Measurements from ENCODE around the gene TUBA4B. TPM values are rescaled to one million over a fixed set of nuclear protein-coding genes. Genes with fewer than 3 reads are reported as not detected.
A peak's percentile ranks its signal among the peaks of the same experiment; 100 is the strongest.

TUBA4B gene
- total RNA-seq, 1 donor from 2014 or later: not detected

- Histone ChIP-seq H3K9ac (ENCODE audit: low read depth in 1 of 3, low read length in 3 of 3) (no peak overlapping the region), H3K27ac (ENCODE audit: low read depth, low read length) (no peak overlapping the region), H3K4me1 (ENCODE audit: control insufficient read depth in 3 of 3, insufficient read depth in 3 of 3, low read length in 3 of 3) (peaks cover 17 to 20% (median 18%) of the 10 kb centered on the region in 3 donors), H3K27me3 (ENCODE audit: control insufficient read depth in 3 of 3, insufficient read depth in 3 of 3, low read length in 3 of 3) (no peaks in the 10 kb centered on the region), H3K36me3 (ENCODE audit: control insufficient read depth in 3 of 3, insufficient read depth in 3 of 3, low read length in 3 of 3) (peaks cover 53 to 60% (median 58%) of the 10 kb centered on the region in 3 donors), H3K9me3 (ENCODE audit: control insufficient read depth in 3 of 3, low read length in 3 of 3) (no peaks in the 10 kb centered on the region), H3K4me3 (ENCODE audit: low read length in 3 of 3) (no peak overlapping the region)
Measured at GRCh38 chr2:219209236-219210195, 43.5 kb upstream of the TUBA4B start.

DNA sequence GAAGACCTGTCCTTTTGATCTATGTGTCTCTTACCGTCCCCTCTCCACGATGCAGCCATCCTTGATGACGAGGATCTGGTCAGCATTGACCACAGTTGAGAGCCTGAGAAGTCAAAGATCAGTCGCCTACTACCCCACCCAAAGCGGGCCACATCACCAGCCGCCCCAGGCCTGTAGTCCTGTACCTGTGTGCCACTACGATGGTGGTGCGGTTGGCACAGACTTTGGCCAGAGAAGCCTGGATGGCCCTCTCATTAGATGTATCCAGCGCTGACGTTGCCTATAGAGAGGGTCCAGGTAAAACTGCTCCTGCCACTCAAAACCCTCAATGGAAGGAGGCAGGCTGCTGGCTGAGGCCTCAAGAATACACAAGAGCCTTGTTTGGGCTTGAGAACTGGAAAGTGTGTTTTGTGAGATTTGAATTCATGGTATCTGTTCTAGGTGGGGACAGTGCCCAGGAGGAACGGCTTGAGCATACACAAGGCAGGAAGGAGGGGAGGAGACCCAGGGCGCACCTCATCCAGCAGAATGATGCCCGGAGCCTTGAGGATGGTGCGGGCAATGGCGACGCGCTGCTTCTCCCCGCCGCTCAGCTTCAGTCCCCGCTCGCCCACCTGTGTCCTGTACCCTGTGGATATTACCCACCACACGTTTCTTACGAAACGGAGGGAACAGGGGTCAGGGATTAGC is 42.7 kb upstream of the TUBA4B start:
- Histone ChIP-seq H3K4me3 (ENCODE audit: low read length in 3 of 3) (no peak overlapping the region), H3K36me3 (ENCODE audit: control insufficient read depth in 3 of 3, insufficient read depth in 3 of 3, low read length in 3 of 3) (peaks cover 58 to 68% (median 66%) of the 10 kb centered on the region in 3 donors)

DNA sequence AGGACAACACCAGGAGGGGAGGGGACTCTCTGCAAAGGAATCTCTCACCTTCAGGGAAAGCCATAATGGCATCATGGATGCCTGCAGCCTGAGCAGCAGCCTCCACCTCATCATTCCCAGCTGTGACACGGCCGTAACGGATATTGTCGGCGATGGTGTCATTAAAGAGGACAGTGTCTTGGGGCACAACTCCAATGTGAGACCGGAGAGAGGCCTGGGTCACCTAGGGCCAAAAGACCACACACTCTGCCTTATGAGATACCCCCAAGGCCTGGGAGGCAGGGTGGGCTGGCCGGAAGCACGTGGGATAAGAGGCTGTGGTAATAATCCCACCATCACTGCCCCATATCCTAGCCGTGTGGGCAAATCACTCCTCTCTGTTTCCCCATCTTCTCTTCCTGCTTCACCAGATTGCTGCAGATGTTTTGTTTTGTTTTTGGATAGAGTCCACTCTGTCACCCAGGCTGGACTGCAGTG is 42.1 kb upstream of the TUBA4B start:
- Histone ChIP-seq H3K36me3 (ENCODE audit: control insufficient read depth in 3 of 3, insufficient read depth in 3 of 3, low read length in 3 of 3) (peaks cover 62 to 74% (median 72%) of the 10 kb centered on the region in 3 donors), H3K9me3 (ENCODE audit: control insufficient read depth in 3 of 3, low read length in 3 of 3) (no peaks in the 10 kb centered on the region), H3K27me3 (ENCODE audit: control insufficient read depth in 3 of 3, insufficient read depth in 3 of 3, low read length in 3 of 3) (no peaks in the 10 kb centered on the region), H3K9ac (ENCODE audit: low read depth in 1 of 3, low read length in 3 of 3) (no peak overlapping the region), H3K27ac (ENCODE audit: low read depth, low read length) (no peak overlapping the region), H3K4me3 (ENCODE audit: low read length in 3 of 3) (no peak overlapping the region), H3K4me1 (ENCODE audit: control insufficient read depth in 3 of 3, insufficient read depth in 3 of 3, low read length in 3 of 3) (peaks cover 16 to 21% (median 17%) of the 10 kb centered on the region in 3 donors)

More for the DNA sequence above, 42.7 kb upstream of the TUBA4B start:
- H3K9me3 ChIP-seq (ENCODE audit: control insufficient read depth in 3 of 3, low read length in 3 of 3): no peaks in the 10 kb centered on the region
- no peak overlapping the region for H3K9ac ChIP-seq (ENCODE audit: low read depth in 1 of 3, low read length in 3 of 3)
- H3K27ac ChIP-seq (ENCODE audit: low read depth, low read length): no peak overlapping the region
- H3K27me3 ChIP-seq (ENCODE audit: control insufficient read depth in 3 of 3, insufficient read depth in 3 of 3, low read length in 3 of 3): no peaks in the 10 kb centered on the region
- H3K4me1 ChIP-seq (ENCODE audit: control insufficient read depth in 3 of 3, insufficient read depth in 3 of 3, low read length in 3 of 3): peaks cover 17 to 20% (median 18%) of the 10 kb centered on the region in 3 donors

DNA sequence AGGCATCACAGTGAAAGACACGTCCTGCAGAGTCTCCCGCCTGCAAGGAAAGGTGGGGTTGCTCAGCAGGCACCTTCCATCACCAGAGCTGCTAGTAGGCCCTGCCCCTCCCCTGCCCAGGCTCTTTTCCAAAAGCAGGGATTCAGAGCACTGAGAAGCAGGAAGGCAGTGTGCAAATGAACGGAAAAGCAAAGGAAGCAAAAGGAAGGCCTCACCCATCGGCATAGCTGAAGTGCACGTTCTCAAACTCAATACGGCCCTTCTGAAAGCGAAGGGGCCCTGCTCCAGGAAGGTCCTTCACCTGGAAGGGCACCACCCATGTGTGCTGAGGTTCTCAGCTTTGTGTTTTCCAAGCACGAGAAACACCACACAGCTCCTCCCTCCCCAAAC is 40.0 kb upstream of the TUBA4B start:
- Histone ChIP-seq H3K4me1 (ENCODE audit: control insufficient read depth in 3 of 3, insufficient read depth in 3 of 3, low read length in 3 of 3) (peaks cover 16 to 25% (median 20%) of the 10 kb centered on the region in 3 donors), H3K27me3 (ENCODE audit: control insufficient read depth in 3 of 3, insufficient read depth in 3 of 3, low read length in 3 of 3) (no peaks in the 10 kb centered on the region), H3K27ac (ENCODE audit: low read depth, low read length) (no peak overlapping the region), H3K9ac (ENCODE audit: low read depth in 1 of 3, low read length in 3 of 3) (no peak overlapping the region), H3K9me3 (ENCODE audit: control insufficient read depth in 3 of 3, low read length in 3 of 3) (no peaks in the 10 kb centered on the region), H3K36me3 (ENCODE audit: control insufficient read depth in 3 of 3, insufficient read depth in 3 of 3, low read length in 3 of 3) (peaks cover 65 to 83% (median 74%) of the 10 kb centered on the region in 3 donors), H3K4me3 (ENCODE audit: low read length in 3 of 3) (no peak overlapping the region)

DNA sequence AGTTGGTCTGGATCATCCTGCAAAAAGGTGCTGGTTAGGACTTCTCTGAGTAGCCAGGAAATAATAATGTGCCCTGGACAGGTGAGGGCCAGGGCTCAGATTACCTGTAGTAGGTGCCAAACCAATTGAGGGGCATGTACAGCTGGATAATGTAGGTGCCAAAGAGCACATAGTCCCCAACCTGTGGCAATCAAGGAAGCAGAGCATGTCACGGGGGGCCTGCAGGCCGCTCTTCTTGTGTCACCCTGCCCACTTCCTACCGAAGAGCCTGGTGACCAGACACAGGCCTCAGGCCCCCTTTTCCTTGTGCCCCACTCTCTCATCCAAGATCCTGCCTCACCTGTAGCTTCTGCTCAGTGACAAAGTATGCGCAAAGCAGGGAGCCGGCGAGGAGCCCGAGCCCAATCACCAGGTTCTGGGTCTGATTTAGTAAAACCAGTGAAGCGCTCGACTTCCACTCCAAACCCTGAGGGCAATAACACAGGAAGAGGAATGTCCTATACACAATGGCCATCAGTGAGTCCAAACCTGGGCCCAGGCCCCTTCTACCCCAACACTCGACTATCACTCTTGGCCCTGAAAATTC is 39.5 kb upstream of the TUBA4B start:
- Histone ChIP-seq H3K36me3 (ENCODE audit: control insufficient read depth in 3 of 3, insufficient read depth in 3 of 3, low read length in 3 of 3) (peaks cover 60 to 77% (median 69%) of the 10 kb centered on the region in 3 donors), H3K27me3 (ENCODE audit: control insufficient read depth in 3 of 3, insufficient read depth in 3 of 3, low read length in 3 of 3) (no peaks in the 10 kb centered on the region), H3K27ac (ENCODE audit: low read depth, low read length) (no peak overlapping the region), H3K4me3 (ENCODE audit: low read length in 3 of 3) (no peak overlapping the region), H3K9ac (ENCODE audit: low read depth in 1 of 3, low read length in 3 of 3) (peak overlapping the region in 1 of 3 donors; percentile 40), H3K4me1 (ENCODE audit: control insufficient read depth in 3 of 3, insufficient read depth in 3 of 3, low read length in 3 of 3) (peaks cover 16 to 27% (median 21%) of the 10 kb centered on the region in 3 donors), H3K9me3 (ENCODE audit: control insufficient read depth in 3 of 3, low read length in 3 of 3) (no peaks in the 10 kb centered on the region)

GRCh38 chr2:219214141-219214540 is 38.9 kb upstream of the TUBA4B start:
- H3K36me3 ChIP-seq (ENCODE audit: control insufficient read depth in 3 of 3, insufficient read depth in 3 of 3, low read length in 3 of 3): peaks cover 55 to 72% (median 64%) of the 10 kb centered on the region in 3 donors
- H3K27me3 ChIP-seq (ENCODE audit: control insufficient read depth in 3 of 3, insufficient read depth in 3 of 3, low read length in 3 of 3): no peaks in the 10 kb centered on the region
- H3K9ac ChIP-seq (ENCODE audit: low read depth in 1 of 3, low read length in 3 of 3): no peak overlapping the region
- H3K4me1 ChIP-seq (ENCODE audit: control insufficient read depth in 3 of 3, insufficient read depth in 3 of 3, low read length in 3 of 3): peaks cover 21 to 31% (median 23%) of the 10 kb centered on the region in 3 donors
- H3K27ac ChIP-seq (ENCODE audit: low read depth, low read length): no peak overlapping the region
- no peak overlapping the region for H3K4me3 ChIP-seq (ENCODE audit: low read length in 3 of 3)
- no peaks in the 10 kb centered on the region for H3K9me3 ChIP-seq (ENCODE audit: control insufficient read depth in 3 of 3, low read length in 3 of 3)

- H3K27ac ChIP-seq (ENCODE audit: low read depth, low read length): no peak overlapping the region
- peaks cover 50 to 67% (median 59%) of the 10 kb centered on the region in 3 donors for H3K36me3 ChIP-seq (ENCODE audit: control insufficient read depth in 3 of 3, insufficient read depth in 3 of 3, low read length in 3 of 3)
- no peak overlapping the region for H3K4me3 ChIP-seq (ENCODE audit: low read length in 3 of 3)
- H3K9ac ChIP-seq (ENCODE audit: low read depth in 1 of 3, low read length in 3 of 3): no peak overlapping the region
- H3K4me1 ChIP-seq (ENCODE audit: control insufficient read depth in 3 of 3, insufficient read depth in 3 of 3, low read length in 3 of 3): peaks cover 27 to 38% (median 29%) of the 10 kb centered on the region in 3 donors
- no peaks in the 10 kb centered on the region for H3K27me3 ChIP-seq (ENCODE audit: control insufficient read depth in 3 of 3, insufficient read depth in 3 of 3, low read length in 3 of 3)
- no peaks in the 10 kb centered on the region for H3K9me3 ChIP-seq (ENCODE audit: control insufficient read depth in 3 of 3, low read length in 3 of 3)
Measured at GRCh38 chr2:219214786-219215185, 38.3 kb upstream of the TUBA4B start.

DNA sequence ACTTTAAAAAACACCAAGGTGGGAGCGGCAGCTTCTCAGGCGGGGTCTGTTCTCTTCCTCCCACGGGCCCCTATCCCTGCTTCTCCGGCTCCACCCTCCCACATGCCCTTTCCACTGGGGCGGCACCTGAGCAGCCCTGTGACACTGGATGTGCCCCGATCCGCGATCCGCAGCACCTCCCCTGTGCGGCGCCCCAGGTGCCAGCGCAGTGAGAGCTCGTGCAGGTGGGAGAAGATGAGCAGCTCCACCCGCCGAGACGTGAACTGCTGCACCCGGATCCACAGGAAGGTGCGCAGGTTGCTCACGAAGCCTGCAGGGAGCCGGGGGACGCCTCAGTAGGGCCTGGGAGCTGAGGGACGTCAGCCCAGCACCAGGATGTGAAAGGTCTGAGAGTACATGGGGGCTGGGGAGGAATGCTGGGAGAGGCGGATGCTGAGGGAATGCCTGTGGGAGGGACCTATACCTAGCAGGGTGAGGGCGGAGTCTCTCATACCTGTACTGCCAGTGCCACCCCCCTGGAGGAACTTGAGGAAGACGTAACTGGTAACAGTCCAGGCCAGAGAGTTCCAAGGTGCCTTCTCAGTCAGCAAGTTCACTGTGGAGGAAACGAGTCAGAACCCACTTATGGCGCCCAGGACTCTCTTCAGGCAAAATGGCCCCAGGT is 37.0 kb upstream of the TUBA4B start:
- Histone ChIP-seq H3K4me1 (ENCODE audit: control insufficient read depth in 3 of 3, insufficient read depth in 3 of 3, low read length in 3 of 3) (peaks cover 32 to 49% (median 35%) of the 10 kb centered on the region in 3 donors), H3K4me3 (ENCODE audit: low read length in 3 of 3) (no peak overlapping the region), H3K27me3 (ENCODE audit: control insufficient read depth in 3 of 3, insufficient read depth in 3 of 3, low read length in 3 of 3) (no peaks in the 10 kb centered on the region), H3K36me3 (ENCODE audit: control insufficient read depth in 3 of 3, insufficient read depth in 3 of 3, low read length in 3 of 3) (peaks cover 49 to 67% (median 59%) of the 10 kb centered on the region in 3 donors), H3K9me3 (ENCODE audit: control insufficient read depth in 3 of 3, low read length in 3 of 3) (no peaks in the 10 kb centered on the region), H3K27ac (ENCODE audit: low read depth, low read length) (peak overlapping the region; percentile 93), H3K9ac (ENCODE audit: low read depth in 1 of 3, low read length in 3 of 3) (no peak overlapping the region)

DNA sequence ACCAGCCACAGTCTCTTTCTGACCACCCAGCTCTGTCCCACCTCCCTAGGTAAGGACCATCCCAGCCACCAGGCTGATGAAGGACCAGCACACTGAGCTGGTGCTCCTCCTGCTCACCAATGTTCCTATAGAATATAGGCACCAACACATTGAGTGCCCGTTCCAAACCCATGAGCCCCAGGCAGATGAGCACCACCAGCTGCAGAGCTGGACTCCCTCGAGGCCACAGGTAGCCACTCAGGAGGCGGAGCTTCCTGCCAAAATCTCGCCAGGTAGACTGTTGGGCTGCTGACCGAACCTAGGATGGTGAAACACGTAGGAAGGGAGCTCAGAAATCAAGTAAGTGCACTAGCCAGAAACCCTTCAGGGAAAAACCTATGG is 36.5 kb upstream of the TUBA4B start:
- H3K9me3 ChIP-seq (ENCODE audit: control insufficient read depth in 3 of 3, low read length in 3 of 3): no peaks in the 10 kb centered on the region
- peaks cover 51 to 68% (median 61%) of the 10 kb centered on the region in 3 donors for H3K36me3 ChIP-seq (ENCODE audit: control insufficient read depth in 3 of 3, insufficient read depth in 3 of 3, low read length in 3 of 3)
- H3K27me3 ChIP-seq (ENCODE audit: control insufficient read depth in 3 of 3, insufficient read depth in 3 of 3, low read length in 3 of 3): no peaks in the 10 kb centered on the region
- peak overlapping the region in 1 of 3 donors; percentile 16 for H3K9ac ChIP-seq (ENCODE audit: low read depth in 1 of 3, low read length in 3 of 3)
- peak overlapping the region; percentile 93 for H3K27ac ChIP-seq (ENCODE audit: low read depth, low read length)
- H3K4me1 ChIP-seq (ENCODE audit: control insufficient read depth in 3 of 3, insufficient read depth in 3 of 3, low read length in 3 of 3): peaks cover 32 to 49% (median 35%) of the 10 kb centered on the region in 3 donors
- H3K4me3 ChIP-seq (ENCODE audit: low read length in 3 of 3): no peak overlapping the region
